Lung microvascular endothelial cell (primary cell): ENCODE data around the gene MAP4K3. TPM values are rescaled to one million over a fixed set of nuclear protein-coding genes. Genes with fewer than 3 reads are reported as not detected.
"Not testable (repeated sequence)": the region's sequence is repeated elsewhere in the genome, so short reads cannot be mapped to it uniquely, and the experiment has no call there.

Source experiments
- DNase-seq, 2 donors: peaks; one replicate each; pipeline versions ENCODE4 v3.0.0 to v3.0.0-alpha.2; 2010; ENCODE audit warnings: low read depth in 2 of 2
- total RNA-seq: library from RNA; depleted of rRNA; stranded (reverse); fragments of >200 nt; gene quantifications from 2 replicates; pipeline ENCODE4 v1.2.1, GENCODE V29; 2014

The MAP4K3 gene
- total RNA-seq, 1 donor from 2014 or later = 11.9 TPM

GRCh38 chr2:39409697-39410389, 27.2 kb downstream of the MAP4K3 start:
- no peak for DNase-seq

GRCh38 chr2:39408351-39409136, 28.5 kb downstream of the MAP4K3 start:
- DNase-seq = no peak

GRCh38 chr2:39407516-39408296, 29.4 kb downstream of the MAP4K3 start:
- no peak for DNase-seq

- no peak for DNase-seq
Observed at GRCh38 chr2:39405364-39405763, 31.7 kb downstream of the MAP4K3 start.

- peak; percentile 15 to 45 for DNase-seq
Observed at GRCh38 chr2:39403311-39403710, 33.8 kb downstream of the MAP4K3 start.

- DNase-seq = no peak
Observed at GRCh38 chr2:39401319-39401718, 35.8 kb downstream of the MAP4K3 start.

- no peak for DNase-seq
Observed at GRCh38 chr2:39399570-39399969, 37.5 kb downstream of the MAP4K3 start.

GRCh38 chr2:39395313-39395712, 41.8 kb downstream of the MAP4K3 start:
- DNase-seq = no peak

GRCh38 chr2:39394516-39394961, 42.5 kb downstream of the MAP4K3 start:
- DNase-seq = no peak

GRCh38 chr2:39392672-39393071, 44.4 kb downstream of the MAP4K3 start:
- DNase-seq = no peak

GRCh38 chr2:39390216-39390615, 46.9 kb downstream of the MAP4K3 start:
- no peak for DNase-seq

GRCh38 chr2:39386064-39386463, 51.0 kb downstream of the MAP4K3 start:
- no peak for DNase-seq

GRCh38 chr2:39385172-39385571, 51.9 kb downstream of the MAP4K3 start:
- no peak for DNase-seq

GRCh38 chr2:39384071-39384470, 53.0 kb downstream of the MAP4K3 start:
- not testable (repeated sequence) for DNase-seq

- DNase-seq = no peak
Observed at GRCh38 chr2:39383146-39383545, 53.9 kb downstream of the MAP4K3 start.

- DNase-seq = peak in 1 of 2 donors; percentile 12
Observed at GRCh38 chr2:39381653-39382052, 55.4 kb downstream of the MAP4K3 start.

- DNase-seq = no peak
Observed at GRCh38 chr2:39380525-39381150, 56.4 kb downstream of the MAP4K3 start.

GRCh38 chr2:39379643-39380524, 57.2 kb downstream of the MAP4K3 start:
- DNase-seq = peak; percentile 75 to 76

- DNase-seq = no peak
Observed at GRCh38 chr2:39378968-39379367, 58.1 kb downstream of the MAP4K3 start.

- DNase-seq = no peak
Observed at GRCh38 chr2:39377226-39377939, 59.7 kb downstream of the MAP4K3 start.
